ENCODE measurements around the gene PIGK.

DNA sequence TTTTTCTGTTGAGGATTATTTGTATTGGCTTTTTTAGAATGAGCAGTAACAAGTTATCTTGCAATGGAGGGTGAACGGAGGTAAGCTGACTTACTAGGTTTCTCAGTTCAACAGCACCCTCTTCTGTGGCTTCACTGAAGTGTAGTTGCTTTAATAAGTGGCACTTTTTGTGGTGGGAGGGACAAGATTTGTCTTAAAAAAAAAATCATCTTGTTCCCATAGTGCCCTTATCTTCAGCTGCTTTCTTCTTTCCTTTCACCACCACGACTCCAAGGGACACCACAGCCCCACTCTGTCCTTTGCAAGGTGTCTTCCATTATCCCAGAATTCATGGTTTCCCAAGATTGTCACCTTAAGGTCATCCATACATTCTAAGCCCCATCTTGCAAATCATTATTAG is 92.9 kb downstream of the PIGK start:
- no peak for TF ChIP-seq EZH2 (IDR thresholded peaks at IDR 0.05; ENCODE audit: insufficient read depth, low read length)
- TF ChIP-seq, protein P1, sequence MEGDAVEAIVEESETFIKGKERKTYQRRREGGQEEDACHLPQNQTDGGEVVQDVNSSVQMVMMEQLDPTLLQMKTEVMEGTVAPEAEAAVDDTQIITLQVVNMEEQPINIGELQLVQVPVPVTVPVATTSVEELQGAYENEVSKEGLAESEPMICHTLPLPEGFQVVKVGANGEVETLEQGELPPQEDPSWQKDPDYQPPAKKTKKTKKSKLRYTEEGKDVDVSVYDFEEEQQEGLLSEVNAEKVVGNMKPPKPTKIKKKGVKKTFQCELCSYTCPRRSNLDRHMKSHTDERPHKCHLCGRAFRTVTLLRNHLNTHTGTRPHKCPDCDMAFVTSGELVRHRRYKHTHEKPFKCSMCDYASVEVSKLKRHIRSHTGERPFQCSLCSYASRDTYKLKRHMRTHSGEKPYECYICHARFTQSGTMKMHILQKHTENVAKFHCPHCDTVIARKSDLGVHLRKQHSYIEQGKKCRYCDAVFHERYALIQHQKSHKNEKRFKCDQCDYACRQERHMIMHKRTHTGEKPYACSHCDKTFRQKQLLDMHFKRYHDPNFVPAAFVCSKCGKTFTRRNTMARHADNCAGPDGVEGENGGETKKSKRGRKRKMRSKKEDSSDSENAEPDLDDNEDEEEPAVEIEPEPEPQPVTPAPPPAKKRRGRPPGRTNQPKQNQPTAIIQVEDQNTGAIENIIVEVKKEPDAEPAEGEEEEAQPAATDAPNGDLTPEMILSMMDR (IDR thresholded peaks at IDR 0.05; ENCODE audit: insufficient read depth, low read depth, low read length), result peak; percentile 80
